HFF-Myc (cell line): ENCODE data around the gene POU5F1.
"Not testable (repeated sequence)": the region's sequence is repeated elsewhere in the genome, so short reads cannot be mapped to it uniquely, and the experiment has no call there.

ENCODE experiments used
- DNase-seq: peaks from one replicate; pipeline ENCODE4 v3.0.0-alpha.2; 2011; ENCODE audit warnings: low read depth; ENCODE audit errors: extremely low read depth
- H3K4me3 ChIP-seq: replicated peaks from 2 replicates; pipeline ENCODE4 v1.5.1; 2011; ENCODE audit warnings: low read depth, mild to moderate bottlenecking, control low read depth, low read length
- CTCF ChIP-seq: IDR thresholded peaks from 2 replicates; pipeline ENCODE4 v1.5.1; 2012; ENCODE audit warnings: mild to moderate bottlenecking, low read depth, low read length, control low read depth; ENCODE audit errors: missing control alignments

POU5F1 gene

GRCh38 chr6:31170600-31170881 lies at the start of gene POU5F1:
Gene POU5F1, minus strand, starts transcription at chr6:31170682. Its CDS starts 62 bp downstream, at chr6:31170620.
- TF ChIP-seq CTCF, result no peak
- no peak for DNase-seq
- no peak within 1 kb of the TSS for H3K4me3 ChIP-seq

GRCh38 chr6:31216208-31216898 lies 45.9 kb upstream of the POU5F1 start:
- H3K4me3 ChIP-seq, result no peak overlapping the region
- no peak for DNase-seq
- no peak for TF ChIP-seq CTCF

- DNase-seq, result not testable (repeated sequence)
Measured at GRCh38 chr6:31215216-31215615, 44.7 kb upstream of the POU5F1 start.

GRCh38 chr6:31214516-31214915 lies 44.0 kb upstream of the POU5F1 start:
- TF ChIP-seq CTCF, result no peak
- no peak overlapping the region for H3K4me3 ChIP-seq
- DNase-seq, result no peak

More at GRCh38 chr6:31215216-31215615, 44.7 kb upstream of the POU5F1 start:
- H3K4me3 ChIP-seq, result not testable (repeated sequence)

GRCh38 chr6:31210741-31211532 lies 40.5 kb upstream of the POU5F1 start:
- no peak for TF ChIP-seq CTCF
- no peak overlapping the region for H3K4me3 ChIP-seq
- DNase-seq, result no peak

- no peak overlapping the region for H3K4me3 ChIP-seq
- no peak for DNase-seq
- TF ChIP-seq CTCF, result no peak
Measured at GRCh38 chr6:31210123-31210522, 39.6 kb upstream of the POU5F1 start.

GRCh38 chr6:31209137-31209536 lies 38.7 kb upstream of the POU5F1 start:
- TF ChIP-seq CTCF, result no peak
- H3K4me3 ChIP-seq, result no peak overlapping the region
- DNase-seq, result no peak
